Activated CD4-positive, alpha-beta memory T cell treated with anti-CD3 and anti-CD28 coated beads for 36 hours (primary cell): ENCODE measurements around the gene ZNF678. TPM values are rescaled to one million over a fixed set of nuclear protein-coding genes. Genes with fewer than 3 reads are reported as not detected.

ENCODE experiments used
- CTCF ChIA-PET: fragments of 350-600 bp; sonication (Branson Sonifier 250); formaldehyde crosslinking; loops from one replicate; lab custom pipeline; 2021; ENCODE audit warnings: antibody characterized with exemption, inconsistent platforms; lab: Charles Lee
- POLR2A ChIA-PET: fragments of 350-600 bp; sonication (Branson Sonifier 250); formaldehyde crosslinking; loops from one replicate; lab custom pipeline; 2021; ENCODE audit warnings: antibody characterized with exemption; lab: Charles Lee
- DNase-seq: peaks from one replicate; pipeline ENCODE4 v3.0.0-alpha.2; 2020
- H3K27ac Mint-ChIP-seq: one replicate; pipeline ENCODE4 v1.8.0; 2021; ENCODE audit warnings: mixed read lengths
- H3K27me3 Mint-ChIP-seq: one replicate; pipeline ENCODE4 v1.8.0; 2021; ENCODE audit warnings: mixed read lengths
- H3K36me3 Mint-ChIP-seq: one replicate; pipeline ENCODE4 v1.8.0; 2021; ENCODE audit warnings: mixed read lengths
- H3K4me1 Mint-ChIP-seq: one replicate; pipeline ENCODE4 v1.8.0; 2021; ENCODE audit warnings: low read depth, mixed read lengths
- H3K4me3 Mint-ChIP-seq: one replicate; pipeline ENCODE4 v1.8.0; 2021; ENCODE audit warnings: mild to moderate bottlenecking, mixed read lengths
- H3K9me3 Mint-ChIP-seq: one replicate; pipeline ENCODE4 v1.8.0; 2021; ENCODE audit warnings: mixed read lengths
- intact Hi-C: fragments of 100-400 bp; cut with micrococcal nuclease; formaldehyde crosslinking; loops from one replicate; pipeline ENCODE4 v1.15.1; 2023
- total RNA-seq, 2 experiments: library from RNA; stranded (reverse); gene quantifications; one replicate each; pipeline ENCODE4 v1.2.3, GENCODE V29; 2021

ZNF678 gene
- 1 to 10 TPM; 6.5 to 7.4 TPM for total RNA-seq

- H3K4me1 Mint-ChIP-seq, result peaks cover 28% of the 10 kb centered on the region
- H3K4me3 Mint-ChIP-seq, result peak within 1 kb of the TSS; percentile 96
- peaks cover 22% of the 10 kb centered on the region for H3K27me3 Mint-ChIP-seq
- peaks cover 10% of the 10 kb centered on the region for H3K36me3 Mint-ChIP-seq
- ChIA-PET CTCF (interaction anchor here (0.9 to 3.8 kb wide), 4 partner anchors 10 to 390 kb away, joined by 4 to 37 read pairs (median 6); no protein-coding TSS in a partner anchor), POLR2A (interaction anchor here (1.0 to 1.5 kb wide), 2 partner anchors 21 to 171 kb away, joined by 4 read pairs; partner anchors contain the start of gene JMJD4)
- no peaks in the 10 kb centered on the region for H3K9me3 Mint-ChIP-seq
- DNase-seq, result peak; percentile 95
- peak within 1 kb of the TSS; percentile 92 for H3K27ac Mint-ChIP-seq
- intact Hi-C loops, result loop anchor here (1.0 to 10.0 kb wide), 6 partner anchors 21 to 621 kb away; partner anchors contain the start of genes COQ8A, JMJD4 and SNAP47
Observed at GRCh38 chr1:227563324-227564201, at the start of gene ZNF678. ZNF678 (plus strand) TSS chr1:227563556; CDS start chr1:227650992, 87,436 bp downstream.

- Mint-ChIP-seq H3K9me3 (no peaks in the 10 kb centered on the region), H3K36me3 (no peaks in the 10 kb centered on the region), H3K27ac (no peak overlapping the region), H3K27me3 (peaks cover 6% of the 10 kb centered on the region), H3K4me3 (no peak overlapping the region), H3K4me1 (no peaks in the 10 kb centered on the region)
- intact Hi-C loops, result no loop called here
- POLR2A ChIA-PET, result no interaction called here
- CTCF ChIA-PET, result interaction anchor here (1.0 kb wide), 1 partner anchor 79 kb away, joined by 3 read pairs; no protein-coding TSS in a partner anchor
- DNase-seq, result no peak
Observed at GRCh38 chr1:227518876-227519275, 44.5 kb upstream of the ZNF678 start.

- intact Hi-C loops, result no loop called here
- H3K27ac Mint-ChIP-seq, result no peak overlapping the region
- H3K4me3 Mint-ChIP-seq, result no peak overlapping the region
- no peaks in the 10 kb centered on the region for H3K36me3 Mint-ChIP-seq
- ChIA-PET CTCF (no interaction called here), POLR2A (no interaction called here)
- H3K4me1 Mint-ChIP-seq, result no peaks in the 10 kb centered on the region
- DNase-seq, result no peak
- H3K27me3 Mint-ChIP-seq, result peaks cover 6% of the 10 kb centered on the region
- peaks cover 15% of the 10 kb centered on the region for H3K9me3 Mint-ChIP-seq
Observed at GRCh38 chr1:227521782-227522181, 41.6 kb upstream of the ZNF678 start.

- ChIA-PET POLR2A (no interaction called here), CTCF (interaction anchor here (0.9 kb wide), 1 partner anchor 16 kb away, joined by 4 read pairs; no protein-coding TSS in a partner anchor)
- H3K4me3 Mint-ChIP-seq, result no peak overlapping the region
- H3K36me3 Mint-ChIP-seq, result peaks cover 16% of the 10 kb centered on the region
- no peaks in the 10 kb centered on the region for H3K4me1 Mint-ChIP-seq
- DNase-seq, result no peak
- peaks cover 61% of the 10 kb centered on the region for H3K9me3 Mint-ChIP-seq
- intact Hi-C loops, result no loop called here
- no peak overlapping the region for H3K27ac Mint-ChIP-seq
- peaks cover 11% of the 10 kb centered on the region for H3K27me3 Mint-ChIP-seq
Observed at GRCh38 chr1:227526524-227526923, 36.8 kb upstream of the ZNF678 start.

- intact Hi-C loops, result no loop called here
- no peaks in the 10 kb centered on the region for H3K4me1 Mint-ChIP-seq
- peaks cover 16% of the 10 kb centered on the region for H3K36me3 Mint-ChIP-seq
- no peak overlapping the region for H3K27ac Mint-ChIP-seq
- H3K27me3 Mint-ChIP-seq, result peaks cover 6% of the 10 kb centered on the region
- CTCF ChIA-PET, result no interaction called here
- H3K4me3 Mint-ChIP-seq, result no peak overlapping the region
- DNase-seq, result no peak
- POLR2A ChIA-PET, result no interaction called here
- H3K9me3 Mint-ChIP-seq, result peaks cover 46% of the 10 kb centered on the region
Observed at GRCh38 chr1:227532019-227532619, 31.2 kb upstream of the ZNF678 start.

- no peak overlapping the region for H3K4me3 Mint-ChIP-seq
- no peaks in the 10 kb centered on the region for H3K36me3 Mint-ChIP-seq
- H3K27ac Mint-ChIP-seq, result no peak overlapping the region
- POLR2A ChIA-PET, result no interaction called here
- no peak for DNase-seq
- H3K27me3 Mint-ChIP-seq, result no peaks in the 10 kb centered on the region
- H3K4me1 Mint-ChIP-seq, result peaks cover 6% of the 10 kb centered on the region
- no peaks in the 10 kb centered on the region for H3K9me3 Mint-ChIP-seq
- intact Hi-C loops, result no loop called here
- CTCF ChIA-PET, result interaction anchor here (1.1 to 1.8 kb wide), 2 partner anchors 16 to 23 kb away, joined by 3 to 7 read pairs; partner anchors contain the start of gene ZNF678
Observed at GRCh38 chr1:227540170-227541098, 22.9 kb upstream of the ZNF678 start.

GRCh38 chr1:227541129-227541528 is 22.2 kb upstream of the ZNF678 start:
- Mint-ChIP-seq H3K27ac (no peak overlapping the region), H3K4me1 (peaks cover 6% of the 10 kb centered on the region), H3K36me3 (no peaks in the 10 kb centered on the region), H3K4me3 (peak overlapping the region; percentile 16), H3K9me3 (no peaks in the 10 kb centered on the region), H3K27me3 (no peaks in the 10 kb centered on the region)
- DNase-seq, result no peak
- CTCF ChIA-PET, result interaction anchor here (1.1 to 1.8 kb wide), 2 partner anchors 15 to 23 kb away, joined by 3 to 7 read pairs; partner anchors contain the start of gene ZNF678
- POLR2A ChIA-PET, result no interaction called here
- intact Hi-C loops, result no loop called here

- Mint-ChIP-seq H3K27ac (no peak overlapping the region), H3K4me3 (no peak overlapping the region), H3K9me3 (no peaks in the 10 kb centered on the region), H3K27me3 (no peaks in the 10 kb centered on the region), H3K36me3 (no peaks in the 10 kb centered on the region), H3K4me1 (peaks cover 6% of the 10 kb centered on the region)
- ChIA-PET CTCF (interaction anchor here (1.1 to 1.8 kb wide), 2 partner anchors 15 to 22 kb away, joined by 3 to 7 read pairs; partner anchors contain the start of gene ZNF678), POLR2A (no interaction called here)
- DNase-seq, result no peak
- intact Hi-C loops, result loop anchor here (1.0 kb wide), 1 partner anchor 22 kb away; the partner anchor contains the start of gene ZNF678
Observed at GRCh38 chr1:227541796-227542152, 21.6 kb upstream of the ZNF678 start.

GRCh38 chr1:227542153-227543120 is 20.9 kb upstream of the ZNF678 start:
- CTCF ChIA-PET, result interaction anchor here (0.6 to 1.8 kb wide), 16 partner anchors 9 to 524 kb away, joined by 3 to 37 read pairs (median 4); partner anchors contain the start of gene ZNF678
- Mint-ChIP-seq H3K27ac (peak overlapping the region; percentile 30), H3K4me3 (no peak overlapping the region), H3K9me3 (no peaks in the 10 kb centered on the region), H3K4me1 (peaks cover 6% of the 10 kb centered on the region), H3K36me3 (no peaks in the 10 kb centered on the region), H3K27me3 (no peaks in the 10 kb centered on the region)
- DNase-seq, result peak; percentile 92
- intact Hi-C loops, result loop anchor here (1.0 kb wide), 1 partner anchor 21 kb away; the partner anchor contains the start of gene ZNF678
- POLR2A ChIA-PET, result interaction anchor here (0.9 to 1.0 kb wide), 2 partner anchors 21 to 198 kb away, joined by 4 to 5 read pairs; partner anchors contain the start of gene ZNF678

- Mint-ChIP-seq H3K4me3 (no peak overlapping the region), H3K36me3 (no peaks in the 10 kb centered on the region), H3K27me3 (no peaks in the 10 kb centered on the region), H3K9me3 (no peaks in the 10 kb centered on the region), H3K4me1 (peaks cover 6% of the 10 kb centered on the region), H3K27ac (no peak overlapping the region)
- ChIA-PET POLR2A (no interaction called here), CTCF (interaction anchor here (0.6 to 1.4 kb wide), 12 partner anchors 8 to 623 kb away, joined by 3 to 37 read pairs (median 3); partner anchors contain the start of gene ZNF678)
- intact Hi-C loops, result no loop called here
- no peak for DNase-seq
Observed at GRCh38 chr1:227543283-227544066, 19.9 kb upstream of the ZNF678 start.
